ENCODE data around the gene SELP. TPM values are rescaled to one million over a fixed set of nuclear protein-coding genes. Genes with fewer than 3 reads are reported as not detected.

Gene SELP
- total RNA-seq = 0.22 TPM in 1 of 2 replicates, not detected in the other

DNA sequence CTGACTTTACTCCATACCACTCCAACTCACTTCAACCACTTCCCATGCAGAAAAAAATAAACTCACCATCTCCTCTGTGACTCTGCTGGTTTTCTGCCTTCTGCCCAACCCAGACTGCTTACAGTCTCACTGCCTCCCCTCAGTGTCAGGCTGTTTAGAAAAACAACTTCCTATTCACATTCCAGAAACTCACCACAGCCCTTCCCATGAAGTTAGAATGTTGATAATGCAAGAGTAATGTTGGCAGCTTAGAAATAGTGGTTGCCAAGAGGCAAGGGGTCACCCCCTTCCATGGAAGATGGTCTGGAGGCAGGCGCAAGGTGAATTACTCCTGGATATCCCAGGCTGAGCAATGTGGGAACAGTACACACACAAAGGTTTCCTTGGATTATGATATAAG is at the start of gene SELP:
Gene SELP (minus strand): TSS at position 119 of the 400 bp plus-strand sequence. CDS start 50 bp downstream, at position 69.

DNA sequence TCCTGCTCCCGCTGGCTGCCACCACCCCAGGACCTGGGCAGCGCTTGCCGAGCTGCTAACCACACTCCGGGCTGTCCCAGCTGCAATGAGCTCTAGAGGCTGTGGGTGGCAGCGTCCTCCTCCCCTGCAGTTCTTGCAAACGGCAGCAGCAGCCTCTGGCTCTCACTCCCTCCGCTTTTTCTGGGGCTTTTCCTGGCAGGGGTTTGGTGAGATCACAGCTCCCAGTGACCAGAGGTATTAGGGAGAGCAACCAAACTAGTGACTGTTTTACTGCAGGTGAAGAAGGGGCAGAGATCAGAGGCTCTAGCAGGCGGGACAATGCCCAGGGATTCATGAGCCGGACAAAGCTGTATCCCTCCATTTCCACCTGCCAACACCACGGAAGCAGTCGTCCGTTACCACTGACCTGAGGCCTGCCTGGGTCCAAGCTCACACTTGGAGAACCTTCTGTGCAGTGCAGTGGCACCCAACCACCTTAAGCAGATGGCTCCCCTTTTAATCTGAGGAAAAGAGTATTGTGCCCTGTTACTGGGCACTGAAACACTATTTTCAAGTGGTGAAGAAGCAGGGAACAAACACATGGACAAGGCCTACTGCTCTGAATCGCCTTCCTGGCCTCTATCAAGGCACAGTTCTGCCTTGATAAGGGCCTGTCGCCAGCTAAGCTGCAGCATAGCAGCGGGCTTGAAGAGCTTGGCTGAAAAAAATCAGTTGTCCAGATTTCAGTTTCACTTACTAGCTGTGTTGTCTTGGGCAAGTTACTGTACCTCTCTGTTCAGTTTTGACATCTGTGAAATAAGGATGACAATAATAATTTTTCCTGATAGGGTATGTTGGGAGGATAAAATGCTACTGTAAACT is 43.3 kb downstream of the SELP start, which contains the start of gene F5:
Gene F5 (minus strand): TSS at position 87 of the 861 bp plus-strand sequence. CDS start 95 bp downstream, outside the sequence.

Other genes starting within 250 kb of the SELP start
- gene CCDC181, start 202.7 kb downstream of the SELP start, total RNA-seq = under 0.01 and 0.14 TPM in 2 replicates
- gene SLC19A2, start 144.2 kb downstream of the SELP start, total RNA-seq = 11.6 and 18.8 TPM in 2 replicates
- not detected in 2 replicates for gene F5, start 43.6 kb downstream of the SELP start, total RNA-seq
- gene SELL, start 81.5 kb upstream of the SELP start, total RNA-seq = 0.14 TPM in 1 of 2 replicates, not detected in the other
- gene SELE, start 104.0 kb upstream of the SELP start, total RNA-seq = not detected in 2 replicates
- gene METTL18, start 164.8 kb upstream of the SELP start, total RNA-seq = 3.9 and 4.9 TPM in 2 replicates